Suprapubic skin (tissue), 3 donors: ENCODE data around the gene TWSG1.

Experiments
- POLR2A ChIP-seq, 2 donors: fragments of 450-650 bp; IDR thresholded peaks; one replicate each; pipeline ENCODE4 v1.6.1; 2017; ENCODE audit warnings: antibody characterized with exemption in 2 of 2, mild to moderate bottlenecking in 2 of 2, moderate library complexity in 2 of 2
- TF ChIP-seq, protein P1 (sequence below), 2 donors: fragments of 200-600 bp in 1 of 2; fragments of 450-650 bp in 1 of 2; sonication (generic) in 1 of 2; IDR thresholded peaks; one replicate each; pipeline ENCODE4 v1.5.1; 2016 to 2019; ENCODE audit warnings: antibody characterized with exemption in 2 of 2, mild to moderate bottlenecking in 1 of 2, moderate library complexity in 1 of 2

DNA sequence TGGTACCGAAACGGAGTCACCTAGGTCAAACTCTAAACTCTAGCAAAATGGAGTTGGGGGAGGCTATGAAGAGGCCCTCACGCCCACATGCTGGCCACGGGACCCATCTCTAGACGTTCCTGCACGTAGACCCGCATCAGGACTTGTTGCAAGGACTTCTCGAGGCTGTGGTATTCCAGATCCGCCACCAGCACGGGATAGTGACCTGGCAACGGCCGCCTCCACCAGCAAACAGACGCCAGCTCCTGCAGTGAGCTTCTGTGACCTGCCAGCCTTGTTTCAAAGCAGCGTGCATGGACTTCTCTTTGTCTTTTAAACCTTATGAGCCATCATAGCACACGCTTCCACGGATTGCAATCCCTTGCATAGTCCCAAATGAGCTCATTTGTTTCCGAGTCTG lies 100.5 kb downstream of the TWSG1 start:
- no peak for TF ChIP-seq POLR2A (IDR thresholded peaks at IDR 0.05)
- TF ChIP-seq, protein P1, sequence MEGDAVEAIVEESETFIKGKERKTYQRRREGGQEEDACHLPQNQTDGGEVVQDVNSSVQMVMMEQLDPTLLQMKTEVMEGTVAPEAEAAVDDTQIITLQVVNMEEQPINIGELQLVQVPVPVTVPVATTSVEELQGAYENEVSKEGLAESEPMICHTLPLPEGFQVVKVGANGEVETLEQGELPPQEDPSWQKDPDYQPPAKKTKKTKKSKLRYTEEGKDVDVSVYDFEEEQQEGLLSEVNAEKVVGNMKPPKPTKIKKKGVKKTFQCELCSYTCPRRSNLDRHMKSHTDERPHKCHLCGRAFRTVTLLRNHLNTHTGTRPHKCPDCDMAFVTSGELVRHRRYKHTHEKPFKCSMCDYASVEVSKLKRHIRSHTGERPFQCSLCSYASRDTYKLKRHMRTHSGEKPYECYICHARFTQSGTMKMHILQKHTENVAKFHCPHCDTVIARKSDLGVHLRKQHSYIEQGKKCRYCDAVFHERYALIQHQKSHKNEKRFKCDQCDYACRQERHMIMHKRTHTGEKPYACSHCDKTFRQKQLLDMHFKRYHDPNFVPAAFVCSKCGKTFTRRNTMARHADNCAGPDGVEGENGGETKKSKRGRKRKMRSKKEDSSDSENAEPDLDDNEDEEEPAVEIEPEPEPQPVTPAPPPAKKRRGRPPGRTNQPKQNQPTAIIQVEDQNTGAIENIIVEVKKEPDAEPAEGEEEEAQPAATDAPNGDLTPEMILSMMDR (IDR thresholded peaks at IDR 0.05): no peak
